IPS-NIHi11 (cell line): ENCODE data around the gene HIPK1.

Experiments used
- DNase-seq: peaks from one replicate; pipeline ENCODE4 v3.0.0; 2012; ENCODE audit warnings: mixed read lengths, low spot score

Gene HIPK1

DNA sequence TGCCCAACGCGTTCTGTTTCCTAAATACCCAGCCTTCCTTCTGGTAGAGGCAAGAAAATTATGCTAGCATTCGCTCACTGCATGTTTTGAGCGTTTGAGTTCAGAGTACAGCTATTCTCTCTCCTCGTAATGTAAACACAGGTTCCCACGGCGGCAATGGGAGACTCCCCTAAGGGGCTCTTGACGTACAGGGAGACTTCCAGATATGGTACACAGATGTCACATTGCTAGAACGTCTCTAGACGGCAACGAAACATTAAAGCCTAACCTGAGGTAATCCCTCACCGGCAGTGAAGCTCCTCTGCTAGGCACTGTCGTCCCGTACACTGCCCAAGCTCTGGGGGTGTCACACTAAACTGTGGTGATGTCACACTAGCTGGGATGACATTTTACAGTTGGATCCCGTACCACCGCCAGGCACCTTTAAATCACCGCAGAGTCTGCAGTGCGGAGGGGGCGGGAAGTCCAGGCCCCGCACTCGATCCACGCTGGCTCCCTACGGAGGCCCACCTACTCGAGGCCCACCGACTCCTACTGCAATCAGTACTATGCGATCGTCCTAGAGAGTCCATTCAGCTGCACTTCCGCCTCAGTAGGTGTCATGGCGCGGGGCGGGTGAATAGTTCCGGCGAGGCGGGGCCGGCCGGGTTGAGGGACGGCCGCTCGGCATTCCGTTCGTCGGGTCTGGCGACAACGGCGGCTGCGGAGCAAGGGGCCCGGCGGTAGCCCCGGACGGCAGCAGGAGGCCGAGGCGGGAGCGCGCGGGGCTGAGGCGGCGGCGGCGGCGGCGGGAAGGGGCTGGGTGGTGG, at the start of gene HIPK1:
HIPK1 (plus strand) TSS at position 384 of the 809 bp plus-strand sequence.
- DNase-seq: peak; percentile 96

DNA sequence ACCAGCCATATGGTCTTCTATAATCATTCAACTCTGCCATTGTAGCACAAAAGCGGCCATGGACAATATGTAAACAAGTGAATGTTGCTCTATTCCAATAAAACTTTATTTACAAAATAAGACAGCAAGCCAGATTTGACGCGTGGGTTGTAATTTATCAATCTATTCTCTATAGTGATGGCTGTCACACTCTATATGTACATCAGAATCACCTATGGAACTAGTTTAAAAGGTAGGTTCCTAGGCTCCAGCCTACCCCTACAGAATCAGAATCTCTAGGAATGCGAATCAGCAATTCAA, 49.4 kb upstream of the HIPK1 start:
- DNase-seq: no peak

DNA sequence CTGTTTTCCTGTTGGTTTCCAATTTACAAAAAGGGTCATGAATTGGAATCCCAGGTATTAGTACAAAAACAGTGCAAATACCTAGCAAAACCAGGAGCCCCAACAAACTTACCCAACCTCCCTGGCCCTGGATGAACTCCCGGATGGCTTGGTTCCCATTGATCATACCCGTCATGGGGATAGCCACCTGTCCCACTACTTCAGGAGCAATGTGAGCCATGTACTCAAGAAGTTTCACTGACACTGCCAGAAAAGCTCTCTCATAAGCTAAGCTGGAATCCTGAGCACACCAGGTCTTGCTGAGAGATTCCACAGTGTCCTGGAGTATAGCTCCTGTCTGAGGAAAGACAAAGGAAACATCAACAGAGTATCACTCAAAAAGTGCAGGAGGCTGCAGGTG, 47.5 kb upstream of the HIPK1 start:
- DNase-seq: no peak

DNA sequence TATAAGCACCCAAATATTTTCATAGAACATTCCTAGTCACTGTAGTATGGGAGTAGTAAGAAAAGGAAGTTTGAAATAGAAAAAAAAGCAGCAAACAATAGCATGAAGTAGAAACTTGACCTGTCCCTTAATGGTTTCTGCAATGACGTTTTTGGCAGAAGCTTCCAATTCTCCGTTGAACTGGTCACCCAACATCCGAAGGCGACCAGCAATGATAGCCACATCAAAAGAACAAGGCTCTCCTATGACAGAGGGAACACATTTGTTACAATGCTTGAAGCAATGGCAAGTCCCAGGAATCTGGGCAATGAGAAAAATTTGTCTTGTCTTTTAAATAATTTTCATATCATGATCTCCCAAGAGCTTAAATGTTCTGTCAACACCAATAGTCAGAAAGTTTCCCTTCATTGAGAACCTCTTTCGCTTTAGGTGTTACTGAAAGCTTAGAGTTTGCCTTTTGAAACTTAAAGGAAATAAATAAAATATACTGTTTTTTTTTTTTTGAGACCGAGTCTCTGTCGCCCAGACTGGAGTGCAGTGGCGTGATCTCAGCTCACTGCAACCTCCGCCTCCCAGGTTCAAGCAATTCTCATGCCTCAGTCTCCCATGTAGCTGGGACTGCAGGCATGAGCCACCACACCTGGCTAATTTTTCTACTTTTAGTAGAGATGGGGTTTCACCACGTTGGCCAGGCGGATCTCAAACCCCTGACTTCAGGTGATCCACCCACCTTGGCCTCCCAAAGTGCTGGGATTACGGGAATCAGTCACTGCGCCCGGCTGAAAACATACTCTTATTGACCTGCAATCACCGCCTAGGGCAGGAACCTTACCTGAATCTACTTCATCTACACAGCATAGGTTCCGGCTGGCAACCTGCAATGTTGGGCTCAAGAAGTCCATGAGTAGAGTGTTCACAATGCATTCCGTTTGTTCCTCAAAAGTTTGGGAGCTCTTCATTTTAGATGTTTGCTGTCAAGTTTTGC, 42.4 kb upstream of the HIPK1 start:
- DNase-seq: no peak

DNA sequence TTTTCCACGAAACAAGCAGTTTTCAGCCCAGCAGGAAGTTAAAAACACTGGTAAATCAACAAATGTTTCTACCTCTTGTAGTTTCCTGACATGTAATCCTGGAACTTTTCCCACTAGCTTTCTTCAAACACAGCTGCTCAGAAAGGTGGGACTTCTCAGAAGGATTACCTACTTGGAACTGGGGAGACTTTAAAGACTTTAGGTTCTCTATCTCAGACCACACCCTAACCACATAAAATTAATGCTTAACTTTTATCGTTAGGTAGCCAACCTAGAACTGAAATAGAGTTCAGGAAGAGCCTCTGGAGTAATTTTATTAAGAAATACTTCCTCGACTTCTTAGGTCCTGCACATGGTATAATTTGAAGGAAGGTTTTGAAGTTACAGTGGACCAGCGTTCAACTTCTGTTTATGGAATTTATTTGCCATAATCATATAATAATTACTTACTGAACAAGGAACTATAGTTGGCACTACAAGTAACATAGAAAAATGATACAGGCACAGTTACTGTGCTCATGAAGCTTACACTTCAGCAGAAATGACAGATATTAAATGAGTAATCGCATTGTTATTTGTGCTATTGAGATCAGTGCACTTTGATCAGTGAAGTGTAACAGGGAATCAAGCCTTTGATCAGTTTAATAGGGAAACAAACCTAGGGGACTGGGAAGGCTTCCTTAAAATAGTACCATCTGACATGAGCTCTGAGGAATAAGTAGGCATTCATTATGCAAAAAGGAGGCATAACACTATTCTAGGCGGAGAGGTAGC, 41.5 kb upstream of the HIPK1 start, which contains the start of gene BCL2L15:
BCL2L15 (minus strand) TSS at position 180 of the 774 bp plus-strand sequence. CDS start 206 bp downstream, outside the sequence.
- DNase-seq: no peak

DNA sequence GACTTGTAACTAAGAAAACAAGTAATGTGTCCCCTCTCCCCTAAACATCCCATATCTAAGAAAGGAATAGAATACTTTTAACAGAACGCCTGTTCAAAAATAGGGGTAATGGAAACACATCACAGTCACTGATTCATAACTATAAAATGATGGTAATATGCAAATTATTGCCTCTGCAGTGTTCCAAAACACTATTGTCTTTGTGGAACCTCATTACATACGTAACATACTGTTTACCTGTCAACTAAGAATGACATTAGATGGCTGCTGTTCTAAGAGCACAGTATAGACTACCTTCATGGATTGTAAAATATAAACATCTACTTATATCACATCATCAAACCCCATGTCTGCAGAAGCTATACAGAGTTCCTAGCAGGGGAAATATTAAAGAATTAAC, 38.3 kb upstream of the HIPK1 start:
- DNase-seq: no peak

DNA sequence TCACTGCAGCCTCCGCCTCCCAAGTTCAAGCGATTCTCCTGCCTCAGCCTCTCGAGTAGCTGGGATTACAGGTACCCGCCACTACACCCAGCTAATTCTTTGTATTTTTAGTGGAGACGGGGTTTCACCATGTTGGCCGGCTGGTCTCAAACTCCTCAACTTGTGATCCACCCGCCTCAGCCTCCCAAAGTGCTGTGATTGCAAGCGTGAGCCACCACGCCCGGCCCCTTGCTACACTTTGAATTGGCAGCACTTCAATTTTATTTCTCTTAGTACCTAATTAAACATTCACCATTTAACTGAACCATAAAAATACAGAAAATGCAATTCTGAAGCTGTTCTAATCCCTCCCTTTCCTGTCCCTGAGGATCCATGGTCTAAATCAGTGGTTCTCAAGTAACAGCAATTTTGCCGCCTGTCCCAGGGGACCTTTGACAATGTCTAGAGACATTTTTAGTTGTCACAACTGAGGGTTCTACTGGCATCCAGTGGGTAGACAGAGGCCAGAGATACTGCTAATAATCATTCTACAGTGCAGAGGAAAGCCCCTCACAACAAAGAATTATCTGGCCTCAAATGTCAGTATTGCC, 37.4 kb upstream of the HIPK1 start:
- no peak for DNase-seq

DNA sequence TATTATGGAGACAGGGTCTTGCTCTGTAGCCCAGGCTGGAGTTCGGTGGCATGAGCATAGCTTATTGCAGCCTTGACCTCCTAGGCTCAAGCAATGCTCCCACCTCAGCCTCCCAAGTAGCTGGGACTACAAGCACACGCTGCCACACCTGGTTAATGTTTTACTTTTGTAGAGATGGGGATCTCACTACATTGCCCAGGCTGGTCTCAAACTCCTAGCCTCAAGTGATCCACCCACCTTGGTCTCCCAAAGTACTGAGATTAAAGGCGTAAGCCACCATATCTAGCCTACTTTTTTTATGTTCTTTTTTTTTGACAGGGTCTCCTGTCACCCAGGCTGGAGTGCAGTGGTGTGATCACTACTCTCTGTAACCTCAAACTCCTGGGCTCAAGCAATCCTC, 35.9 kb upstream of the HIPK1 start:
- no peak for DNase-seq

DNA sequence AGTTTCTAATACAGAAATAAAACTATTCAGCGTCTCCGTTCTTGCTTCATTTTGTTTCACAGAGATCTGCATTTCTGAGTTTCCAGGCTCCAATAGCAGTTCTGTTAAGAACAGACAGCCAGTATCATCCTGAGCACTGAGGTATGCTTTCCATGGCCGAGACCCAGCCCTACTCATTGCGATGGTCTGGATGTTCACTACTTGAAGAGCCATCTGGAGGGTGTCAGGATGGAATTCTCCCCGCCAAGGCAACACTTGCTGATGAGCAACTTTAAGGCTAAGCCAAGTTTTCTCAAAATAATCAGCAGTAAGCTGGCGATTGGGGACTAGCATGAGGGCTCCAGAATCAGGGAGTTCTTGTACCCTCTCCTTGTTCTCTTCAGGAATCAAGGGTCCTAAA, 34.0 kb upstream of the HIPK1 start:
- no peak for DNase-seq

DNA sequence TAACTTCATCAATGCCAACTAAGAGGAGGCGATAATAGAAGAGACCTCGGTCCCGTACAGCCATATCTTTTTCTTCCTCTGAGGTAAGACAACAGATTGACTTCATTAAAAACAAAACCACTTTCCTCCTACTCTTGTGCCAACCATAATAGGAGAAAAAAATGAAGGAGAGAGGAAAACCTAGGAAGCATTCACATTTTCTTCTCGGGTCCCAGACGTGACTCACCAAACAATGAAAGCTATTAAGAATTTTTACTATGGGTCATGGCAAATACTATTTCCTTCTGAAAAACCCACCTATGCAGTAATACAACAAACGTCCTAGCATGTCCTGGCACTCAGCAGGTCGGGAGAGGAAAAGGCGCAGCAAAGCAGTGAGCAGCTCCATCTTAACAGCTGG, 33.2 kb upstream of the HIPK1 start:
- no peak for DNase-seq

DNA sequence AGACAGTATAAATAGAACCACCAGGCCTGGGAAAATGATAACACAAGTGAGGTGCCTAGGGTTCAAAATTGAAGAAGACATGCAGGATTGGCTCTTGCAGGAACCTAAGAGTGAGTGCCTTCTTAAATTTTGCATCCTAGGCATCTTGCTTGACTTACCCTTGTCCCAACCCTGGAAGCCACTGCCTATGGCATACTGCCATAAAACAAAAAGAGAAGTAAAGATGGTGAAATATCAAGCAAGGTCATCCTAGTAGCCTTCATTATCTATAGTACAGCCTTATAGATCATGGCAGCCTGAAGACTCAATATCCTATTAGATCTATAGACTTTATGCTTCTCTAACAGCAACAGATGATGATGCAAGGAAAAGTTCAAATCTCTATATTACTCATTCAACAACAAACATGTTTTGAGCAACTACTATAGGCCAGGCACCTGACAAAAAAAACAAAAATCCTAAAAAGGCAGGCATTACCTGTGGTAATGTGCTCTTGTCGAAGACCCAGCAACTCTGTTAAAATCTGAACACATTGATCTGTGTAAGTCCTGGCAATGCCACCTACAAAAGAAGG, 30.8 kb upstream of the HIPK1 start:
- DNase-seq: no peak

DNA sequence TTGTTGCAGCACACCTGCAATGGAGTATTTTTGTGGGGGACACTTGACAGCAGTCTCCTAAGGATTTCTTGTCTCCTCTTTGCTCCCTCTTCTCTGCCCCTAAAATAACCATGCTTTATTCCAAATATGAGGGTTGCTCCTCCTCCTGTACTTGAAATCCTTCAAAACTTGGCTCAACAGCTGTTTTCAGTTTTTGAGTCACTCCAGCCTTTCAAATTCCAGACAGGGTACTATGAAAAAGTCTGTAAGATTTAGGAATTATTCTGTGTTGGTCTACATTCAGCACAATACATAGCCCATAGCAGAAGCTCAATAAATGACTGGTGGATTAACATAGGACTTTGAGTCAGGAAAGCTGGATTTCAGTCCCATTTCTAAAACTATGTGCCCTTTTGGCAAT, 30.0 kb upstream of the HIPK1 start:
- DNase-seq: no peak

DNA sequence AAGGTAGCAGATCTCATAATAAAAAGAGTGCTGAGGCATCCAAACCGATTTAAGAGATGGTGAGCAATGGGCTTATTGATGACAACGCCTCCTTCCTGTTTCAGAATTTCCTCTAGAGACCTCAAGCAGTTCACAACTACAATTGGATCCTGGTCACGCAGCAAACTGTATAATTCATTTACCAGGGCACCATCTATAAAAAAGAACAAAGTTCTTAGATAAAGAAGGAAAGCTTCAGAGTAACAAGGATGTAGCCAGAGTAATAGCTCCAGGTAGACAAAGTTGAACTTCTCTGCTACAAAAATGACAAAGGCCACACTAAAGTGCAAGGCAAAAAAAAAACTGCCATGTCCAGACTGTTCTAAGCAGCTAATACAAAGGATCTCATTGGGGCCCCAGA, 27.9 kb upstream of the HIPK1 start:
- no peak for DNase-seq

DNA sequence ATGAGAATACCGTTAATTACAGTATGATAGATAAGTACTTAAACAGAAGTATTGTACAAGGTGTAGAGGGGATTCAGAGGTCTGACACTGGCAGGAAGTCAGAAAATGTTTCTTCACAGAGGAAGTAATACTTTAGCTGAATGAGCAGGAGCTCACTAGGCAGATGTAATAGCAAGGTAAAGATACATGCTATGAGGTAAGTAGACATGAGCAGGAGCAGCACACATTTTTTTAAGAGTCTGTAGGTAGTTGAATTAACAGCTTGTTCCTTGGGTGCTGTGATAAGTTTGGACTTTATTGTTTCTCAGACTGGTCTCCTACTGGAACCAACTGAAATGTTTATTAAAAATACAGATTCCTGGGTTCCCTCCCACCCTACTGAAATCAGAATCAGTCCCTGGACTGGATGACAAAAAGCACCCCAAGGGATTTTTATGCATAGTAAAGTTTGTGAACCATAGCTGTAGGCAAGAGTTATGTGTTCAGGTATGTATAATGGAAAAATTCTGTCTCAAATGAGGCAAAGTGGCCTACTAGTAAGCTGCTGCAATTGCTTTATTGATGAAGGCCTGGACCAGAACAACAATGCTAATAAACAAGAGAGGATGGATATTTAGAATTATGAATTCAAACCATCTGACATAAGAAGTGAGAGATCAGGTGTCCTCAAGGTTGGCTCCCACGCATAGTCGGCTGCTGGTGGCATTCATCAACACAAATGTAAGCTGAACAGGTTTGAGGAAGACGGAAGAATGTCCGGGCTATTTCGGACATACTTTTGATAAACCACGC, 25.4 kb upstream of the HIPK1 start:
- DNase-seq: no peak

DNA sequence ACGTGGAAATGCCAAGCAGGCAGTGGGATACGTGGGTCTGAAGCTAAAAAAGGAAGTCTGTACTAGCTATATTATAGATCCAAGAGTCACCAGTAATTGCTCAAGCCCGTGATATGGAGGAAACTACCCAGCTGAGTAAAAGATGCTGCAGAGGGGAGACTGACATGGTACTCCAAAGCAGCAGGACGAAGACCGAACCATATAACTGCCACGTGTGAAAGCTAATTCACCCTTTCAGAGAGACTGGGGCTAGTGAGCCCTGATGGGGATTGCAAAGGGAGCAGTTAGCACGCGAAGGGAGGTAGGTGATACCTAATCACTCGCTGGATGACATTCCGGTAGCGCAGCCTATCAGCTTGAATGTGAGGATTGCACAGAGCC, 24.8 kb upstream of the HIPK1 start:
- DNase-seq: peak; percentile 54

DNA sequence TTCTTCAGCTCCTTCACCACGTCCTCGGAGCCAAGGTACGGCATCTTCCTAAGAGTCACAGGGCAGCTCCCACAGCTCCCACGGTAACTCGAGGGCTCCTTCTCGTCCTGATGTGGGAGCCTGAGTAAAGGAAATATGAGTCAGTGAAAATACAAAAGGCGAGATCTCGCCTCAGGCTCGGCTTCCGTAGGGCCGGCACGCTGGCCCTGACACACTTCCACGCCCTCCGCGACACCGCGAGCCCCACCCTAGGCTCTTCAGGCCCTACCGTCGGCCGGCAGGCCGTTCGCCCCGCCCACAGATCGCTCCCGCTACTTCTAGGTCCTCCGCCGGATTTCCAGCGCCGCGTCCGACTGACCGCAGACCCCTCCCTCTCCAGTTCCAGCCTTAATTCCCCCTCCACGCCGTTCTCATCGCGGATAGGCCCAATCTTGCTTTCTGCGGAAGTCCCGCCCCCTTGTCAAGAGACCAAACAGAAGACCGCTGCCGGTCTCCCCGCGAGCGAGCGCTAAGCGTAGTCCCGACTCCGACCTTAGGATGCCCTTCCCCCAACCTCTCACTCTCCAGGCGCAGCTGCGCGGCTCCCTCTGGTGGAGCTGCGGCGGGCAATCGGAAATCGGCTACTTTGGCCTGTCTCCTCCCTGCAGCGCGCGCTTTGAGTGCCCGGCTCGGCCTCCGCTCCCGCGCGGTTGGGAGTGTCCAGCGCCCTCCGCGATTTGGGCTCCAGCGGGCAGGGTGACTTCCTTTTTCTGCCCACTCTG, 24.3 kb upstream of the HIPK1 start, which contains the start of the genes AP4B1 and DCLRE1B:
AP4B1 (minus strand) TSS at position 126 of the 761 bp plus-strand sequence; CDS start at position 44, 82 bp downstream.
DCLRE1B (plus strand) TSS at position 653 of the 761 bp plus-strand sequence. CDS start 261 bp downstream, outside the sequence.
- peak; percentile 97 for DNase-seq

DNA sequence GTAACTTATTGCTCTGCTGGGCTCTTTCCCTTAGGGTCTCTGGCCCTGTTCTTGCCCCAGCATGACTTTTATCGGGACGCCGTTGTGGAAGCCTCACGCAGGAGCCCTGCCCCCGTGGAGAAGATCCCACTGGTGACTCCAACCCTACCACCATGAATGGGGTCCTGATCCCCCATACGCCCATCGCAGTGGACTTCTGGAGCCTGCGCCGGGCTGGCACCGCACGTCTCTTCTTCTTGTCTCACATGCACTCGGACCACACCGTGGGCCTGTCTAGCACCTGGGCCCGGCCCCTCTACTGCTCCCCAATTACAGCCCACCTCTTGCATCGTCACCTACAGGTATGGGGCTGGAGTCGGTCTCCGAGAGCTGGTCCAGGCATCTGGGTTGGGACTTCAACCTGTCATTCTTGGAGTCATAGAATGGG, 23.7 kb upstream of the HIPK1 start:
- DNase-seq: peak; percentile 79

DNA sequence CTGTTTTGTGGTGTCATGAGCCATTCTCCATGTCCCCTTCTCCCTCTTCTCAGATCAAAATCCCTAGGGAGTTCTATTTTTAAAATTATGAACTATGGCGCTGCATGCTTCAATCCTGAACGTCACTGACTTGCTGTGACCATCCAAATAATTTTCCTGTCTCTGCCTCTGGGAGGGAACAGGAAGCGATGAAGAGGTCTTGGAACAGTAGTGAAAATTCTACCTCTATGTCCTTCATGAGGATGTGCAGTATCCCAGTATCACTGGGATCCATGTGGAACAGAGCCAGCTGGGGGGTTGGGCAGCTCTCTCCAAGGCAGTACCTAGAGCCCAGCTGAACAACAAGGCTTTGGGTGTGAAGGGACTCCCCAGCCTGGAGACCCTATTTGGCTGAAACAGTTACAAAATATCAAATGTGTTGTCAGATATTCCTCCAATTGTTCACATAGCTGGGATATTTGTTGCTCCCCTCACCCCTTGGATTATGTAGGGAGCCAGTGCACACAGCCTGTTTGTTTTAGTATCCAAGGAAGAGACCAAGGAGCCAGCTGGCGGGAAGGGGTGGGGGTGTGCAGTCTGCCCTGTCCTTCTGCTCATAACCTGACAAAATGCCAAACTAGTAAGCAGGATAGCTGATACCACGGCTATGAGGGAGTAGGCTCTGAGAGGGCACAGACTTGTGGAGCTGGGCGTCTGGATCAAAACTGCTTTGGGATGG, 16.4 kb upstream of the HIPK1 start:
- DNase-seq: no peak

DNA sequence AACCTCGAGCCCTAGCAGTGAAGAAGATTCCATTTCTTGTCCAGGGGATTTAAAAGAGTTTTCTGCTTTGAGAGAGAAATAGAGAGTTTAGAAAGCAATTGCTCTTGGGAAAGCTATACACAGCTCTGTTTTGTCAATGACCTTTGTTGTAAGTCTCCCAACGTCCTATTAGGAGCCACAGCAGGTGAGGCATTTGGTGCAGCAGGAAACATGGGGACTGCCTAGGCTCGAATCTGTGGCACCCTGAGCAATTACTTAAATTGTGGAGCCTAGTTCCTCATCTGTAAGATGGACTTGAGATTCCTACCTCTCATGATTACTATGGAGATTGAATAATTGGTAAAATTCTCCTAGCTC, 15.8 kb upstream of the HIPK1 start:
- no peak for DNase-seq
